NCI-H774 (cell line): ENCODE data around the gene EML2.
"Not testable (repeated sequence)": the region's sequence is repeated elsewhere in the genome, so short reads cannot be mapped to it uniquely, and the experiment has no call there.

Experiments
- DNase-seq: peaks from one replicate; lab custom pipeline; 2025; lab: John Stamatoyannopoulos, UW

EML2 gene

GRCh38 chr19:45615056-45615455, 24.1 kb downstream of the EML2 start:
- DNase-seq, result not testable (repeated sequence)

GRCh38 chr19:45613926-45614725, 25.1 kb downstream of the EML2 start:
- no peak for DNase-seq

- no peak for DNase-seq
Measured at GRCh38 chr19:45608948-45609347, 30.2 kb downstream of the EML2 start.

GRCh38 chr19:45607071-45608029, 31.8 kb downstream of the EML2 start:
- DNase-seq, result peak; percentile 31

GRCh38 chr19:45601524-45602374, 37.4 kb downstream of the EML2 start, which contains the start of gene GPR4:
GPR4 (minus strand) TSS chr19:45602212; CDS start chr19:45591866, 10,346 bp downstream.
- no peak for DNase-seq

- no peak for DNase-seq
Measured at GRCh38 chr19:45601115-45601514, 38.1 kb downstream of the EML2 start.

- DNase-seq, result no peak
Measured at GRCh38 chr19:45600340-45600885, 38.8 kb downstream of the EML2 start.

- no peak for DNase-seq
Measured at GRCh38 chr19:45599286-45599685, 39.9 kb downstream of the EML2 start.

GRCh38 chr19:45598267-45599001, 40.8 kb downstream of the EML2 start:
- DNase-seq, result no peak

GRCh38 chr19:45597425-45598111, 41.6 kb downstream of the EML2 start:
- no peak for DNase-seq

GRCh38 chr19:45595814-45596213, 43.4 kb downstream of the EML2 start:
- no peak for DNase-seq

GRCh38 chr19:45593520-45593919, 45.7 kb downstream of the EML2 start:
- no peak for DNase-seq

GRCh38 chr19:45592366-45592765, 46.8 kb downstream of the EML2 start:
- no peak for DNase-seq

GRCh38 chr19:45591638-45592005, 47.6 kb downstream of the EML2 start:
- DNase-seq, result no peak

GRCh38 chr19:45591004-45591637, 48.1 kb downstream of the EML2 start:
- DNase-seq, result peak; percentile 5

- no peak for DNase-seq
Measured at GRCh38 chr19:45590300-45591003, 48.7 kb downstream of the EML2 start.

GRCh38 chr19:45589768-45590167, 49.4 kb downstream of the EML2 start:
- no peak for DNase-seq

- DNase-seq, result no peak
Measured at GRCh38 chr19:45587873-45588272, 51.3 kb downstream of the EML2 start.

- DNase-seq, result no peak
Measured at GRCh38 chr19:45585158-45585577, 54.0 kb downstream of the EML2 start.
